GM12872 (cell line): ENCODE data around the gene OPRL1.

Source experiments
- TF ChIP-seq, protein P1 (sequence below): IDR thresholded peaks from 3 replicates; pipeline ENCODE4 v1.5.1; 2011; ENCODE audit warnings: low read depth, mild to moderate bottlenecking, low read length, moderate library complexity; ENCODE audit not compliant: insufficient read depth

OPRL1 gene

DNA sequence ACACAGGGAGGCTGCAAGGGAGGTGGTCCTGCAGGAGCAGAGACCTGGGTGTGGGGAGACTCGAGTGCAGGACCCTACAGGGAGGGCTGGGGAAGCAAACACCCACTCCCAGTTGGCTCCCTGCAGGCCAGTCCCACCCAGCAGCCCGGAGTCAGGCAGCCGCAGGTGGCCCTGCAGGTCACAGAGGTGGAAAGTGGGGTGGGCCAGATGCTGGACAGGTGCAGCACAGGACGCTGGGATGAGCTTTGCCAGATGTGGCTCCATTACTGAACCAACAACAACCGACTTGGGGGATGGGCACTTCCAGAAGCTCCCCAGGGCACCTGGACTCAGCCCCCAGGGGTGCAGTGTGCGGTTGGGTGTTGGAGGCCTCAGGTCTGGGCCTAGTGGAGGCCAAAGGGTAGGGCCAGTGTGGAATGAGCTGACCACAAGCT, 57.7 kb downstream of the OPRL1 start:
- TF ChIP-seq, protein P1, sequence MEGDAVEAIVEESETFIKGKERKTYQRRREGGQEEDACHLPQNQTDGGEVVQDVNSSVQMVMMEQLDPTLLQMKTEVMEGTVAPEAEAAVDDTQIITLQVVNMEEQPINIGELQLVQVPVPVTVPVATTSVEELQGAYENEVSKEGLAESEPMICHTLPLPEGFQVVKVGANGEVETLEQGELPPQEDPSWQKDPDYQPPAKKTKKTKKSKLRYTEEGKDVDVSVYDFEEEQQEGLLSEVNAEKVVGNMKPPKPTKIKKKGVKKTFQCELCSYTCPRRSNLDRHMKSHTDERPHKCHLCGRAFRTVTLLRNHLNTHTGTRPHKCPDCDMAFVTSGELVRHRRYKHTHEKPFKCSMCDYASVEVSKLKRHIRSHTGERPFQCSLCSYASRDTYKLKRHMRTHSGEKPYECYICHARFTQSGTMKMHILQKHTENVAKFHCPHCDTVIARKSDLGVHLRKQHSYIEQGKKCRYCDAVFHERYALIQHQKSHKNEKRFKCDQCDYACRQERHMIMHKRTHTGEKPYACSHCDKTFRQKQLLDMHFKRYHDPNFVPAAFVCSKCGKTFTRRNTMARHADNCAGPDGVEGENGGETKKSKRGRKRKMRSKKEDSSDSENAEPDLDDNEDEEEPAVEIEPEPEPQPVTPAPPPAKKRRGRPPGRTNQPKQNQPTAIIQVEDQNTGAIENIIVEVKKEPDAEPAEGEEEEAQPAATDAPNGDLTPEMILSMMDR: no peak

DNA sequence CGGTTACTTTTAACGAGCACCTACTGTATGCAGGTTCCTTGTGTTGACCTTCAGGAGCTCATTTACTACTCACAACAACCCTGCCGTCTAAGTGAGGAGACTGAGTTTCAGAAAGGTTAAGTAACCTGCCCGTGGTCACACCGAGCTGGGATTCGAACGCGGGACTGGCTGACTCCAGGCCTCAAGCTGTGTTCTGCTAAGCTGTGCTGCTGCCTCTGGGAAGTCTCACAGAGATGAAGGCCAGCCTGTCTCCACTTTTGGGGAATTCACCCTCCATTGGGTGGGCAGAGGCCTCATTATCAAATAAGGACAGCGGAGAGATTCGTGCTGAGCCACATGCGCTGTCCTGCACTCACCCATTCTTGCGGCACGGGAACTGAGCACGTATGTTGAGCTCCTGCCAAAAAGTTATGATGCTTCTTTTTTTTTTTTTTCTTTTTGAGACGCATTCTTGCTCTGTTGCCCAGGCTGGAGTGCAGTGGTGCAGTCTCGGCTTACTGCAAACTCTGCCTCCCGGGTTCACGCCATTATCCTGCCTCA, 58.5 kb downstream of the OPRL1 start:
- TF ChIP-seq, protein P1: no peak

DNA sequence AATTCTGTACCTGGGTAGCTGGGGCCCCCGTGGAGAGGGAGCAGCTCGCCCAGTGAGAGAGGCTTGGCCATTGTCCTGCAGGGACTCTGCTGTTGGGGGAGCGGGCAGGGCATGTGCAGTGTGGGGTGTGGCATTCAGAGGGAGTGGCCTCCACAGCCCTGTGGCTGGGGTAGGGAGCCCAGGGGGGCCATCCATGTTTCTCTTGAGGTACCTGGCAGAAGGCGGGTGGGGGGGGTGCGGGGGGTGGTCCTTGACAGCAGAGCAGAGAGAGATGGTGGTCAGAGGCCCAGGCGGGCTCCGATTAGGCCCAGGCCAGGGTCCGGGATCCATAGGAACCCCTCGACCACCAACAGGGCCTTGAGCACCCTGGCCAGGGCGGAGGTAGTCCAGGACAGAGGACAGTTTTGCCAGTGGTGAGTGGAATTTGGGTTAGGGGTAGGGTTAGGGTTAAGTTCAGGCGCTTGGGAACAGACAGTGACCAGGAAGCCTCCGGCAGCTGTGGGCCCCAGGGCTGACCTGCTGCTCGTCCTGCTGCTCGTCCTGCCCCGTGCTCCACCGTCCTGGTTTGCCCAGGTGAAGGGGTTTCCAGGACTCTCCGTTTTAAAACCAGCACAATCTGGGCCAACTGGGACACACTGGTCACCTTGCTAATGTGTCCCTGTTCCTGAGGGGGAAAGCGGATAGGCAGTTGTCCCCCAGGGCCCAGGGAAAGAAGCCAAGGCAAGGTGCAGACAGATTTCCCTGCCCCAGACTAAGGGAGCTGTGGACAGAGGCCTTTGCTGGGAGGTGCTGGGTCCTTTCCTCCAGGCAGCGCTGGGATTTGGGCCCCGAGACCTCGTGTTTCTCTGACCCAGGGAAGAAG, 59.5 kb downstream of the OPRL1 start:
- TF ChIP-seq, protein P1: no peak

DNA sequence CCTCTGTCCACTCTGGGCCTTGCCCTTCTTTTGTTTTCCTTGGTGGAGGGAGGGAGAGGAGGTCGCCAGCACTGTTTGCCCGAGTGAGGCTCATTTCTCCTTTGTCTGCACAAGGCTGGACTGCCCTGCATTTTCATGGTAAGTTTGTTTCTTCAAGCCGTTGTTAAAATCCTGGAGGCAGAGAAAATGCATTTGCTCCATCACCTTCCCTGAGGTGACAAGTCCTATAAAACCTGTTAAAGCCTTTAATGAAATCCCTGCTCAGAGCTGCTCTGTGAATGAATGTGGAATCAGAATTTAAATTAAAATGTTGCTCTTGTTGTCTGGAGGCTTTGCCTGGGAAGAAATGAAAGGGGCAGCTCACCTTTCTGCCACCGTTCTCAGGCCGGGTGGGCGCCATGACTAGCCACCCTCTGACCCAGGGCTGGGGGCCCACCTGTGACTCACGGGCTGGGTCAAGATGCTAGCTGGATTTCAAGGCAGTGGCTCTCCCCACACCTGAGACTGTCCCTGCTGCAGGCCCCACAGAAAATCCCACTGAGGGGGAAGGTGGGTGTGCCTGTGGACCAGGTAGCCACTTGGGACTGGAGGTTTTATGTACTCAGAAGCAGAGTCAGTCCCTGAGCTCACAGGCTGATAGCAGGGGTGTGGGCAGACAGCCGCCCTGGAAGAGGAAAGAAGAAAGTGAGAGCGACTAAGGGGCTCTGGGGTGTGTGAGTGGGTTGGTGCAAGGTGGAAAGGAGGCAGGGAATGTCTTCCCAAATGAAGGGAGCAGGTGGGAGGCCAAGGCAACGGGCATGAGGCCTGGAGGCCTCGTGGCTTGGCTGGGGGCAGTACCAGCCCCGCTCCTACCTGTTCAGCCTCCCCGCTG, 60.4 kb downstream of the OPRL1 start:
- TF ChIP-seq, protein P1: no peak

DNA sequence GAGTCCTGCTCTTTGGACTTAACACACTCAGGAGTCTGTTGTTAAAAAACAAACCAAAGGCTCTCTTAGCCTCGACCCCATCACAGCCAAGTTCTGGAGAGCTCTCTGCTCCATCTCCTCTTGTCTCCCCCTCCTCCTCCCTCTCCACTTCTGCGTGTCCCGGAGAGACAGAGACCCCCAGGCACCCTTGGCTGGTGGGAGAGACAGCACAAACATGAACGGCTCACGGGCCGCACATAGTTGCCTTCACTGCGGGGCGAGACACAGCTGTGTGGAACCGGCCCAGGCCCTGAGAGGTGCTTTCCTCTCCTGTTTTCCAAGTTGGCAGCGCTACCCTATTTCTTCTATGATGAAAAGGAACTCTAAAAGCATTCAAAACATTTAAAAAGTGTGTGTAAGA, 61.1 kb downstream of the OPRL1 start:
- TF ChIP-seq, protein P1: no peak

DNA sequence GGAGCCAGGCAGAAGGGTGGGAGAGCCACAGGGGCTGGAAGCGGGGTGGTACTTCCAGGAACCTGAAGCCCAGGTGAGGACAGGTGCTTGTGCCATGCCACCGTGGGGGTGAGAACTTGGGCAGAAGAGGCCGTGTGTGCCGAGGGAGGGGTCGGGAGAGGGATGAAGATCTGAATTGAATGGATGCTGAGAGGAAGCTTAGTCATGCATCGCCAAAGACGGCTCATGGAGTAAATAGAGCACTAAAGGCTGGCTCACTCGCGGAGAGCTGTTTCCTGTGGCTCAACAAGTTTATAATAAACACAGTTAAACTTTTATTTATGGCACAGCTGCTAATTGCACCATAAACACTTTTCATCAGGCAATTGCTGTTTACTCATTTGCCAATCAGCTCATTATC, 62.7 kb downstream of the OPRL1 start:
- TF ChIP-seq, protein P1: no peak
